NT2/D1 (cell line): Measurements from ENCODE around the gene MCL1.

Source experiments
- DNase-seq: peaks from one replicate; pipeline ENCODE4 v3.0.0-alpha.2; 2011; ENCODE audit warnings: low read depth, low spot score
- H3K27me3 ChIP-seq: 2 replicates; pipeline ENCODE4 v1.6.0; 2011; ENCODE audit warnings: mild to moderate bottlenecking; ENCODE audit not compliant: insufficient read length, insufficient read depth
- H3K36me3 ChIP-seq: 2 replicates; pipeline ENCODE4 v1.6.1; 2011; ENCODE audit warnings: mild to moderate bottlenecking, low read length, mixed read lengths; ENCODE audit not compliant: insufficient read depth, insufficient read length
- H3K4me1 ChIP-seq: 2 replicates; pipeline ENCODE4 v1.5.1; 2011; ENCODE audit not compliant: insufficient read depth, insufficient read length
- H3K4me3 ChIP-seq: 2 replicates; pipeline ENCODE4 v1.5.1; 2011; ENCODE audit warnings: low read depth; ENCODE audit not compliant: insufficient read length
- H3K9ac ChIP-seq: 2 replicates; pipeline ENCODE4 v1.6.0; 2011; ENCODE audit warnings: low read depth; ENCODE audit not compliant: insufficient read length
- H3K9me3 ChIP-seq: 2 replicates; pipeline ENCODE4 v1.5.1; 2011; ENCODE audit warnings: mild to moderate bottlenecking, low read length; ENCODE audit not compliant: insufficient read depth
- SUZ12 ChIP-seq: IDR thresholded peaks from 2 replicates; pipeline ENCODE4 v1.6.1; 2011; ENCODE audit not compliant: insufficient read length, insufficient read depth; ENCODE audit errors: extremely low read depth
- YY1 ChIP-seq: IDR thresholded peaks from 2 replicates; pipeline ENCODE4 v1.6.1; 2011; ENCODE audit not compliant: insufficient read length, insufficient read depth
- ZNF274 ChIP-seq: IDR thresholded peaks from 2 replicates; pipeline ENCODE4 v1.6.1; 2011; ENCODE audit warnings: mild to moderate bottlenecking, low read depth, low read length

MCL1 gene

DNA sequence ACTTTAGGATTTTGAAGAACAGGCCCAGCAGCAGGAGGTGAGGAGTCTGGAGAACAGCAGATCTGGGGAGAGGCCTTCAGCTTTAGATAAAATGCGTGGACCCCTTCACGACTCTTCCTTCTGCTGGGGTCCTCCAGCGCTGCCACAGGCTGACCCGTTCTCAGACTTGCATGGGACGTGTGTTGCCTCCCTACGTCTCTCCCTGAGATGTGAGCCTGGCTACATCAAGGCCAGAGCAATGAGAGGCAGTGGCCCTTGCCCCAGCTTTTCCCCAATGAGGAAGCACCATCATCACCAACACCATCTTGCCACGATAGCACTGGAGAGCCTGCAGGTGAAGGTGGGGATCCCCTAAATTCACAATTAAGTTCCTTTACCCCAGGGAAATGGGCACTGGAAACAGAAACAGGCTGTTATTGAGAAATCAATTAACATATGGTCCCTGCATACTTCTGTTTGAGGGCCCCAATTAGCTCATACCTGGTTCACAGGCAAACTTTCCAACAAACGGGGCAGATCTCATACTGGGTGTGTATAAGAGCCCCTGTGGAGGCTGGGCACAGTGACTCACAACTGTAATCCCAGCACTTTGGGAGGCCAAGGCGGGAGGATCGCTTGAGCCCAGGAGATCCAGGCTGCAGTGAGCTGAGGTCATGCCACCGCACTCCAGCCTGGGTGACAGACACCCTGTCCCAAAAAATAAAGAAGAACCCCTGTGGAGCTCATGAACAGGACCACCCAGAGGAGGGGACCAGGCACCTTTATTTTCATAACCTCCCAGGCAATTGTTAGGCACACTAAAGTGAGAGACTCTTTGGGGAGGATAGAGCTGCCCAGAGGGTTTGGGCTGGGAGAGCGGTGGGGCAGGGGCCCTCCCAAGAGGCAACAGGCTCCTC, 42.3 kb downstream of the MCL1 start:
- H3K9ac ChIP-seq, result peak overlapping the region; percentile 43
- peaks cover 30% of the 10 kb centered on the region for H3K4me1 ChIP-seq
- TF ChIP-seq ZNF274 (no peak), YY1 (no peak), SUZ12 (no peak)
- H3K27me3 ChIP-seq, result no peaks in the 10 kb centered on the region
- no peaks in the 10 kb centered on the region for H3K36me3 ChIP-seq
- H3K9me3 ChIP-seq, result no peaks in the 10 kb centered on the region
- no peak overlapping the region for H3K4me3 ChIP-seq
- no peak for DNase-seq

- H3K27me3 ChIP-seq, result no peaks in the 10 kb centered on the region
- no peak overlapping the region for H3K4me3 ChIP-seq
- no peaks in the 10 kb centered on the region for H3K9me3 ChIP-seq
- peaks cover 34% of the 10 kb centered on the region for H3K4me1 ChIP-seq
- H3K36me3 ChIP-seq, result no peaks in the 10 kb centered on the region
- no peak for TF ChIP-seq YY1
- TF ChIP-seq SUZ12, result no peak
- no peak for TF ChIP-seq ZNF274
- DNase-seq, result no peak
- no peak overlapping the region for H3K9ac ChIP-seq
These were observed 43.7 kb downstream of the MCL1 start for GRCh38 chr1:150535511-150536287.

GRCh38 chr1:150534002-150534401, 45.4 kb downstream of the MCL1 start:
- Histone ChIP-seq H3K4me1 (peaks cover 34% of the 10 kb centered on the region), H3K9me3 (no peaks in the 10 kb centered on the region), H3K9ac (no peak overlapping the region), H3K4me3 (no peak overlapping the region), H3K36me3 (no peaks in the 10 kb centered on the region), H3K27me3 (no peaks in the 10 kb centered on the region)
- TF ChIP-seq YY1, result no peak
- TF ChIP-seq SUZ12, result no peak
- TF ChIP-seq ZNF274, result no peak
- DNase-seq, result no peak

GRCh38 chr1:150532860-150533259, 46.5 kb downstream of the MCL1 start:
- no peaks in the 10 kb centered on the region for H3K27me3 ChIP-seq
- H3K4me1 ChIP-seq, result peaks cover 31% of the 10 kb centered on the region
- no peak for DNase-seq
- H3K9me3 ChIP-seq, result no peaks in the 10 kb centered on the region
- TF ChIP-seq YY1, result no peak
- TF ChIP-seq ZNF274, result no peak
- no peak for TF ChIP-seq SUZ12
- peak overlapping the region; percentile 39 for H3K9ac ChIP-seq
- H3K4me3 ChIP-seq, result no peak overlapping the region
- no peaks in the 10 kb centered on the region for H3K36me3 ChIP-seq

DNA sequence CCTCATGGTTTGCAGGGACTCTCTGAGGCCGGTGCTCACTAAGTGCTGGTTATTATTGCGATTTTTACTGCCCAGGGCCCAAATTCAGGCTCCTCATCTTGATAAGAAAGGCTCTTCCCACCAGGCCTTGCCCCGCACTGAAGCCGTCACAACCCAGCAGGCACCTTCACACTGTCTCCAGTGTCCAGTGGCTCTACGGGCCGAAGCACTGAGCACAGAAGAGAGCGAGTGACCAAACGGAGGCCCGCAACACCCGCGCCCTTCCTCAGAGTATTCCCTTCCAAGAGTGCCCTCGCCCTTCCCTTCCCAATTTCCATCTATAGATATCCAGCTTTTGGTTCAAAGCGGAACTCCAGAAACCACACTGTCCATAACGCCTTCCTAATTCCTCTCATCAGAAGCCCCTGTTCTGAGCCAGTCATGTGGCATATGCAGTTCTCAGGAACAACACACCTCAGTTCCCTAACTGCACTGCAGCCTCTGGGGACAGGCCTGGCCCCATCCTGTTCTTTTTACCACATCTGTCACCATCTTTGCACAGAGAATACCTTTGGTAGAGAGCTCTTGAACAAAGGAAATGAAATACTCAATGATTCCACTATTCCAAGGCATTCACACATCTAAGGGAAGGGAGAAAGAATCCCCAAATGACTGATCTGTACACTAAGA, 48.8 kb downstream of the MCL1 start:
- Histone ChIP-seq H3K9me3 (no peaks in the 10 kb centered on the region), H3K9ac (peak overlapping the region; percentile 6), H3K4me3 (no peak overlapping the region), H3K4me1 (peaks cover 21% of the 10 kb centered on the region), H3K36me3 (no peaks in the 10 kb centered on the region), H3K27me3 (no peaks in the 10 kb centered on the region)
- DNase-seq, result no peak
- TF ChIP-seq YY1 (no peak), ZNF274 (no peak), SUZ12 (no peak)

- Histone ChIP-seq H3K9ac (no peak overlapping the region), H3K4me3 (no peak overlapping the region), H3K4me1 (peaks cover 15% of the 10 kb centered on the region), H3K36me3 (no peaks in the 10 kb centered on the region), H3K27me3 (no peaks in the 10 kb centered on the region), H3K9me3 (no peaks in the 10 kb centered on the region)
- TF ChIP-seq YY1, result no peak
- DNase-seq, result no peak
These were observed 50.4 kb downstream of the MCL1 start for GRCh38 chr1:150529017-150529416.

- H3K9me3 ChIP-seq, result no peaks in the 10 kb centered on the region
- TF ChIP-seq YY1 (no peak), ZNF274 (no peak), SUZ12 (no peak)
- DNase-seq, result no peak
These were observed 51.2 kb downstream of the MCL1 start for GRCh38 chr1:150528196-150528595.

More at GRCh38 chr1:150528196-150528595, 51.2 kb downstream of the MCL1 start:
- H3K9ac ChIP-seq, result no peak overlapping the region
- H3K27me3 ChIP-seq, result no peaks in the 10 kb centered on the region
- H3K36me3 ChIP-seq, result no peaks in the 10 kb centered on the region
- H3K4me1 ChIP-seq, result peaks cover 10% of the 10 kb centered on the region
- H3K4me3 ChIP-seq, result no peak overlapping the region
